Erythroblast (primary cell): Measurements from ENCODE around the gene ANKRD36B.
"Not testable (repeated sequence)": the region's sequence is repeated elsewhere in the genome, so short reads cannot be mapped to it uniquely, and the experiment has no call there.

Experiments
- GATA1 ChIP-seq: IDR thresholded peaks from 2 replicates; pipeline ENCODE4 v1.6.1; 2011; ENCODE audit warnings: low read depth, mild to moderate bottlenecking, control low read depth, low read length, moderate library complexity
- POLR2A ChIP-seq: IDR thresholded peaks from 2 replicates; pipeline ENCODE4 v1.6.1; 2011; ENCODE audit warnings: mild to moderate bottlenecking, low read length

- TF ChIP-seq POLR2A, GATA1: not testable (repeated sequence)
Measured at GRCh38 chr2:97625354-97626048, 35.8 kb upstream of the ANKRD36B start.
